H1 (cell line): Measurements from ENCODE around the gene VEGFC. TPM values are rescaled to one million over a fixed set of nuclear protein-coding genes. Genes with fewer than 3 reads are reported as not detected.

Experiments used
- RNF2 ChIP-seq: fragments of 200-900, 300-1000 bp; sonication (generic); IDR thresholded peaks from 2 replicates; pipeline ENCODE4 v1.7.1; 2016; ENCODE audit warnings: borderline replicate concordance, low read depth, mild to moderate bottlenecking, antibody characterized with exemption, low read length; ENCODE audit not compliant: poor library complexity, severe bottlenecking; ENCODE audit errors: missing control alignments
- polyA plus RNA-seq, 7 experiments: library from polyadenylated mRNA; depleted of rRNA in 3 of 7; stranded (reverse) in 5 of 7; unstranded in 2 of 7; fragments of >200 nt in 5 of 7; fragments of 200-250 nt in 2 of 7; gene quantifications; 1 replicate in 5 of 7; 2 replicates in 1 of 7; 4 replicates in 1 of 7; pipeline versions ENCODE4 v1.2.1 to v1.2.3, GENCODE V29; 2011 to 2013; ENCODE audit warnings: missing spikeins in 2 of 7, mixed read lengths in 2 of 7
- total RNA-seq: library from RNA; stranded (reverse); fragmentation: NEBNext Ultra II Directional; extraction: Animal tissue kit (Norgen Biotek cat#: 25700); gene quantifications from 2 replicates; pipeline ENCODE4 v1.2.1, GENCODE V29; 2021

Gene VEGFC
- total and polyA plus RNA-seq, 2 of the 8 experiments (the other 6 are each of a cell fraction or from before 2014, with no cell fraction given): 0.53 to 1.4 TPM

GRCh38 chr4:176760471-176760870 is 32.3 kb downstream of the VEGFC start (continued):
- TF ChIP-seq RNF2: no peak
- TF ChIP-seq, all 59 proteins: peak for 0
